Caco-2 (cell line): ENCODE measurements around the gene VIPR1. TPM values are rescaled to one million over a fixed set of nuclear protein-coding genes. Genes with fewer than 3 reads are reported as not detected.

Experiments
- BruUV-seq: library from RNA; stranded (reverse); fragments of 400-500 nt; replicated peaks from 2 replicates; lab custom pipeline; 2021; lab: Mats Ljungman, UMichigan
- CTCF ChIA-PET: fragments of 300-600 bp; sonication (Branson Sonifier 250); formaldehyde crosslinking; loops from one replicate; lab custom pipeline; 2022; ENCODE audit warnings: antibody characterized with exemption; lab: Charles Lee
- POLR2A ChIA-PET: fragments of 300-600 bp; sonication (Branson Sonifier 250); formaldehyde crosslinking; loops from one replicate; lab custom pipeline; 2022; ENCODE audit warnings: antibody characterized with exemption; lab: Charles Lee
- DNase-seq, 2 experiments: peaks; one replicate each; pipeline versions ENCODE4 v3.0.0 to v3.0.0-alpha.2; 2020 to 2022
- H3K27me3 ChIP-seq: replicated peaks from 2 replicates; pipeline ENCODE4 v1.6.0; 2011; ENCODE audit warnings: low read length; ENCODE audit not compliant: control insufficient read depth, insufficient read depth
- H3K36me3 ChIP-seq: 2 replicates; pipeline ENCODE4 v1.5.1; 2011; ENCODE audit warnings: low read length; ENCODE audit not compliant: control insufficient read depth, insufficient read depth
- H3K4me1 ChIP-seq: fragments of 250-450 bp; sonication (Bioruptor Pico); 2 replicates; pipeline ENCODE4 v1.5.1; 2020; ENCODE audit warnings: mild to moderate bottlenecking
- H3K4me3 ChIP-seq: 2 replicates; pipeline ENCODE4 v1.5.1; 2011; ENCODE audit warnings: low read depth, mild to moderate bottlenecking, control low read depth, low read length
- H3K9me3 ChIP-seq: fragments of 250-450 bp; sonication (Bioruptor Pico); 2 replicates; pipeline ENCODE4 v1.5.1; 2020; ENCODE audit warnings: mild to moderate bottlenecking, moderate library complexity
- H3K27ac Mint-ChIP-seq: one replicate; pipeline ENCODE4 v1.8.0; 2022; ENCODE audit warnings: mixed read lengths; ENCODE audit not compliant: unreplicated experiment
- H3K27me3 Mint-ChIP-seq: one replicate; pipeline ENCODE4 v1.8.0; 2022; ENCODE audit warnings: mixed read lengths; ENCODE audit not compliant: insufficient read depth, unreplicated experiment
- H3K36me3 Mint-ChIP-seq: one replicate; pipeline ENCODE4 v1.8.0; 2022; ENCODE audit warnings: mild to moderate bottlenecking, mixed read lengths; ENCODE audit not compliant: insufficient read depth, unreplicated experiment
- H3K4me1 Mint-ChIP-seq: one replicate; pipeline ENCODE4 v1.8.0; 2022; ENCODE audit warnings: low read depth, mixed read lengths; ENCODE audit not compliant: unreplicated experiment
- H3K4me3 Mint-ChIP-seq: one replicate; pipeline ENCODE4 v1.8.0; 2022; ENCODE audit warnings: mild to moderate bottlenecking, moderate library complexity, mixed read lengths; ENCODE audit not compliant: unreplicated experiment
- H3K9me3 Mint-ChIP-seq: one replicate; pipeline ENCODE4 v1.8.0; 2022; ENCODE audit warnings: mixed read lengths; ENCODE audit not compliant: unreplicated experiment
- CTCF ChIP-seq, 2 experiments: fragments of 200-600 bp in 1 of 2; IDR thresholded peaks; 1 replicate in 1 of 2; 2 replicates in 1 of 2; pipeline versions ENCODE4 v1.5.1 to v1.8.0; 2011 to 2022; ENCODE audit warnings: antibody characterized with exemption in 1 of 2, control low read depth in 1 of 2, inconsistent platforms in 1 of 2, low read depth in 1 of 2, low read length in 1 of 2, mild to moderate bottlenecking in 1 of 2, moderate library complexity in 1 of 2; ENCODE audit not compliant: insufficient read depth in 1 of 2, severe bottlenecking in 1 of 2, unreplicated experiment in 1 of 2
- intact Hi-C: fragments of 100-400 bp; cut with micrococcal nuclease; formaldehyde crosslinking; loops from one replicate; pipeline ENCODE4 v1.10.0; 2022; ENCODE audit not compliant: unreplicated experiment
- total RNA-seq: library from RNA; stranded (reverse); gene quantifications from 2 replicates; pipeline ENCODE4 v1.2.3, GENCODE V29; 2022

The VIPR1 gene
- total RNA-seq, 1 experiment from 2014 or later = 3.8 TPM

DNA sequence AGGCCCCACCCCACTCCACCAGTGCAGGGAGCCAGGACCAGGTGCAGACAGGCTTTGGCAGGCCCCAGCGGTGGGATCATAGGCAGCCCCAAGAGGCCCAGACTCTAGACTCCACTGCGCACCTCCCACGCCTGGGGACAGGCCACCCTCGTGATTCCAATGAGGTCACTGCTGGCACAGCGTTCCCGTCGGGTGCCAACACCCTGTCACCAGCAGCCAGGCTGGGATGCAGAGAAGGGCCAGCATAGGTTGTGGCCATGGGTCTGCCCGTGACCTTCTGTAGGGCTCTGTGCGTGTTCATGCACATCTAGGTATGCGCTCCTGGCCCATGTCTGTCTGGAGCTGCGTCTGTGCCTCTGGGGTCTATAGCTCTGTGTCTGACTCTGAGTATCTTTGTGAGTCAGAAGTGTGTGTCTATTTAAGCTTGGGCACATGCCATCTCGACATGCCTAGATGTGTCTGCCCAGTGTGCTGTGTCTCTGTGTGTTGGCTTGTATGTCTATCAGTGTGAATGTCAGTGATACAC lies 13.0 kb downstream of the VIPR1 start:
- intact Hi-C loops = no loop called here
- BruUV-seq = no TSS peak
- peaks cover 23% of the 10 kb centered on the region for H3K4me1 ChIP-seq
- Mint-ChIP-seq H3K27ac (no peak overlapping the region), H3K27me3 (no peaks in the 10 kb centered on the region), H3K4me1 (peaks cover 18% of the 10 kb centered on the region), H3K9me3 (no peaks in the 10 kb centered on the region), H3K36me3 (peaks cover 8% of the 10 kb centered on the region), H3K4me3 (no peak overlapping the region)
- H3K27me3 ChIP-seq = no peaks in the 10 kb centered on the region
- no peak overlapping the region for H3K4me3 ChIP-seq
- no peaks in the 10 kb centered on the region for H3K9me3 ChIP-seq
- ChIA-PET CTCF (interaction anchor here (0.7 kb wide), 1 partner anchor 285 kb away, joined by 3 read pairs; no protein-coding TSS in a partner anchor), POLR2A (no interaction called here)
- no peak for DNase-seq
- no peaks in the 10 kb centered on the region; the same call in 1 of the 2 replicates for H3K36me3 ChIP-seq
- TF ChIP-seq CTCF (IDR thresholded peaks at IDR 0.05; ENCODE audit: insufficient read depth in 1 of 2, low read depth in 1 of 2, low read length in 1 of 2, severe bottlenecking in 1 of 2, unreplicated experiment in 1 of 2) = no peak

- no peak overlapping the region for H3K4me3 Mint-ChIP-seq
- BruUV-seq = no TSS peak
- H3K27me3 ChIP-seq = no peaks in the 10 kb centered on the region
- no peaks in the 10 kb centered on the region for H3K9me3 Mint-ChIP-seq
- POLR2A ChIA-PET = no interaction called here
- H3K36me3 ChIP-seq = no peaks in the 10 kb centered on the region; the same call in 1 of the 2 replicates
- no peak overlapping the region for H3K27ac Mint-ChIP-seq
- H3K9me3 ChIP-seq = no peaks in the 10 kb centered on the region
- H3K4me1 ChIP-seq = peaks cover 18% of the 10 kb centered on the region
- DNase-seq = no peak
- H3K36me3 Mint-ChIP-seq = peaks cover 10% of the 10 kb centered on the region
- H3K4me3 ChIP-seq = no peak overlapping the region
- H3K4me1 Mint-ChIP-seq = peaks cover 19% of the 10 kb centered on the region
- CTCF ChIA-PET = no interaction called here
- TF ChIP-seq CTCF (IDR thresholded peaks at IDR 0.05; ENCODE audit: insufficient read depth in 1 of 2, low read depth in 1 of 2, low read length in 1 of 2, severe bottlenecking in 1 of 2, unreplicated experiment in 1 of 2) = no peak
- intact Hi-C loops = no loop called here
- no peaks in the 10 kb centered on the region for H3K27me3 Mint-ChIP-seq
Observed at GRCh38 chr3:42515976-42516375, 13.5 kb downstream of the VIPR1 start.

DNA sequence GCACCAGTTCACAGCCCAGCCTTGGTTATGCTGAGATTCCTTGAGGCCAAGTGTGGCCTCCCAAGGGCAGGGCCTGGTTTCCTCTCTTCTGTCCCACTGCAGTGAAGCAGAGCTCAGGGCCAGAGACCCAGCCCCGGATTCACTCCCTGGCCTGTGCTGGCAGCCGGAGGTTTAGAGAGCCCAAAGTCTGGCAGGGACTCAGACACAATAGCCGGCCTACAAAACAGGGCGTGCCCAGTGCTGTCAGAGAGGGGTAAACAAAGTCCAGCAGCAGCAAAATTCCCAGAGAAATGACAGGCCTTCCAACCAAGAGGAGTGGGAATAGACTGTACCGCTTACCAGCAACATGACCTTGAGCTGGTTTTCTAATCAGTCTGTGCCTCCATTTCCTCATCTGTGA lies 14.0 kb downstream of the VIPR1 start:
- H3K9me3 ChIP-seq = no peaks in the 10 kb centered on the region
- Mint-ChIP-seq H3K27me3 (no peaks in the 10 kb centered on the region), H3K4me1 (peaks cover 14% of the 10 kb centered on the region), H3K36me3 (peaks cover 10% of the 10 kb centered on the region), H3K4me3 (no peak overlapping the region), H3K9me3 (no peaks in the 10 kb centered on the region), H3K27ac (no peak overlapping the region)
- H3K4me1 ChIP-seq = peaks cover 13% of the 10 kb centered on the region
- POLR2A ChIA-PET = no interaction called here
- intact Hi-C loops = no loop called here
- CTCF ChIA-PET = no interaction called here
- no TSS peak for BruUV-seq
- no peaks in the 10 kb centered on the region for H3K27me3 ChIP-seq
- no peaks in the 10 kb centered on the region; the same call in 1 of the 2 replicates for H3K36me3 ChIP-seq
- TF ChIP-seq CTCF (IDR thresholded peaks at IDR 0.05; ENCODE audit: insufficient read depth in 1 of 2, low read depth in 1 of 2, low read length in 1 of 2, severe bottlenecking in 1 of 2, unreplicated experiment in 1 of 2) = no peak
- H3K4me3 ChIP-seq = no peak overlapping the region
- DNase-seq = no peak
